GM10847 (cell line): ENCODE results near the gene VPS35L.

Experiments used
- POLR2A ChIP-seq: IDR thresholded peaks from 2 replicates; pipeline ENCODE4 v1.6.1; 2011; ENCODE audit not compliant: insufficient read length; ENCODE audit errors: extremely low read depth

The VPS35L gene

DNA sequence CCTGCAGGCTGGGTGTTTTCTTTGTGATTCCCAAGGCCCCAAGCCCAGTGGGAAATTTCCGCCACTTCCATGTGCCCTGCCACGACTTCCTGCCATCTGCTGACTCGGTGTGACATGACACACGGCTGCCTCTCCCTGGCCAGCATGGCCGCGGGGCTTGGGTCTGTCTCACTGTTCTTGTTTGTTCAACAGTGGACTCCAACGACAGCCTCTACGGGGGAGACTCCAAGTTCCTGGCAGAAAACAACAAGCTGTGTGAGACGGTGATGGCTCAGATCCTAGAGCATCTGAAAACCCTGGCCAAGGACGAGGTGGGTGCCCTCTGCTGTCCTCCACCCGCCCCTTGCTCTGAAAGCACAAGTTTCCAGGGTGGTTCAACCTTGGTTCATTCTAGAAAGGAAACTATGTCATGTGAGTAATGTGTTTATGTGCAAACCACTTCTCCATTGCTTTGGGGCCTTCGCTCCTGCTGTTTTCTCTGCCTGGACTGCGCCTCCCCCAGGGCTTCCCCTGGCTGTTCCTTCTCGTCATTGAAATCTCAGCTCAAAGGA, 135.7 kb downstream of the VPS35L start:
- TF ChIP-seq POLR2A = no peak

DNA sequence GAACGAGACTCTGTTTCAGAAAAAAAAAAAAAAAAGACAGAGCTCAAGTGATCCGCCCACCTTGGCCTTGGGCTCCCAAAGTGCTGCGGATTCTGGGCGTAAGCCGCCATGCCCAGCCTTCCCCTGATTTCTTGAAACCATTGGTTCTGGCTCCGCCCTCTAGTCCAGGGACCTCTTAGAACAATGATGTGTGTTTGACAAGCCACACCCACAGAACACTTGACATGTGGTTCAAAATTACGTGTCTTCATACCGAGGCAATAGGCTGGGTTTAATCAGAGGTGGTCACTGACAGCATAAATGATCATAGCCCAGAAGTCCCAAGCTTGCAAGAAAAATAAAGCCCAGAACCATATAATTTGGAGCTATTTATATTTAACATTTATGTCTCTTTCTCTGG, 139.5 kb downstream of the VPS35L start:
- TF ChIP-seq POLR2A = no peak

DNA sequence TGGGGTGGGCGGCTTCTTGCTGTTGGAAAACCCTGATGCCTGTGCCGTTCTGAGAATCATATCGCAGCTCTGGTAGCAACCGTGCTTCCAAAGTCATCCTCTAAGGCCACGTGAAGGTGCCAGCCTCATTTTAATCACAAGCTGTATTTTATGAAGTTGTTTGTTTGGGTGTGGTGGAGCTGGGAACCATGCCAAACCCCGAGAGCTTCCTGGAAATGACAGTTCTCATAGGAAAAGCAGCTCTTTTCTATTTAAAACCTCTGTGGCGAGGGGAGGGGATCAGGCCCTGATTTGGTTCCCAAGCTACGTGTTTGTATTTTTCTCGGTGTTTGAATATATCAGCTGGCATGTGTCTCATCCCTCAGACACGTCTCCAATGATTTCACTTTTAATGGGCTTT, 140.8 kb downstream of the VPS35L start:
- TF ChIP-seq POLR2A = no peak

DNA sequence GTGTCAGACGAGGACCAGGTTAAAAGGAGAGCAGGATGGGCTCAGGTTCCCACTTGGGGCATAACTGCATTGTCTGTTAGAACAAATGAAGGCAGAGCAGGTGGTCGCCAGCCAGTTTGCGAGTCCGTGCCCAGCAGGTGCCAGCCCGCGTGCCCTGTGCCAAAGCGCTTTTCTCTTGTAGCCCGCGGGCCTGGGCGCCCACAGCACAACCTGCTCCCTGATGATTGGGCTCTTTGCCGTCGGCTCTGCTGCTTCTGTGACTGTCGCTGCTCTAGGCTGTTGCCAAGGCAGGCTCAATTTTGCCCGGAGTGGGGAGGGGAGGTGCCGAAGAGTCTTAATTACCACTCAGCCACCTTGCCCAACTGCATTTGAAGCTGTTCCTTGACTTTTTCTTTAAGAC, 141.5 kb downstream of the VPS35L start:
- TF ChIP-seq POLR2A = no peak

DNA sequence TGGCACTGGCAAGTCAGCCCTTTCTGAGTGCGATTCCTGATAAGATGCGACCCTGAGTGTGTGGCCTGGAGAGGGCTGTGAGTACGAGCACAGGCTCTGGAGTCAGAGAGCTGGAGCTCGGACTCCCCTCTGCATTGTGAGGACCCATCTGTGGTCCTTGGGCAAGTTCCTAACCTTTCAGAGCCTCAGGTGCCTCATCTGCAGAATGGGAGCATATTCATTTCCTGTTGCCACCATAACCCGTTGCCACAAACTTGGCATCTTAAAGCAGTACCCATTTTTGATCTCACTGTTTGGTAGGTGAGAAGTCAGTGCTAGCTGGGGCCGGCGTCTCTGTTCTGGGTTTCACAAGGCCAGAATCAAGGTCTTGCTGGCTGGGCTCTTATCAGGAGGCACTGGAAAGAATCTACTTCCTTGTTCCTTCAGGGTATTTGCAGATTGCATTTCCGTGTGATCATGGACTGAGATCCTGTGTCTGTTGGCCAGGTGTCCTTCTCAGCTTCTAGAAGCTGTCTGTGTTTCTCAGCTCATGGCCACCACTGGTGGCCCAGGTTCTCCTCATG, 142.3 kb downstream of the VPS35L start:
- TF ChIP-seq POLR2A = no peak

DNA sequence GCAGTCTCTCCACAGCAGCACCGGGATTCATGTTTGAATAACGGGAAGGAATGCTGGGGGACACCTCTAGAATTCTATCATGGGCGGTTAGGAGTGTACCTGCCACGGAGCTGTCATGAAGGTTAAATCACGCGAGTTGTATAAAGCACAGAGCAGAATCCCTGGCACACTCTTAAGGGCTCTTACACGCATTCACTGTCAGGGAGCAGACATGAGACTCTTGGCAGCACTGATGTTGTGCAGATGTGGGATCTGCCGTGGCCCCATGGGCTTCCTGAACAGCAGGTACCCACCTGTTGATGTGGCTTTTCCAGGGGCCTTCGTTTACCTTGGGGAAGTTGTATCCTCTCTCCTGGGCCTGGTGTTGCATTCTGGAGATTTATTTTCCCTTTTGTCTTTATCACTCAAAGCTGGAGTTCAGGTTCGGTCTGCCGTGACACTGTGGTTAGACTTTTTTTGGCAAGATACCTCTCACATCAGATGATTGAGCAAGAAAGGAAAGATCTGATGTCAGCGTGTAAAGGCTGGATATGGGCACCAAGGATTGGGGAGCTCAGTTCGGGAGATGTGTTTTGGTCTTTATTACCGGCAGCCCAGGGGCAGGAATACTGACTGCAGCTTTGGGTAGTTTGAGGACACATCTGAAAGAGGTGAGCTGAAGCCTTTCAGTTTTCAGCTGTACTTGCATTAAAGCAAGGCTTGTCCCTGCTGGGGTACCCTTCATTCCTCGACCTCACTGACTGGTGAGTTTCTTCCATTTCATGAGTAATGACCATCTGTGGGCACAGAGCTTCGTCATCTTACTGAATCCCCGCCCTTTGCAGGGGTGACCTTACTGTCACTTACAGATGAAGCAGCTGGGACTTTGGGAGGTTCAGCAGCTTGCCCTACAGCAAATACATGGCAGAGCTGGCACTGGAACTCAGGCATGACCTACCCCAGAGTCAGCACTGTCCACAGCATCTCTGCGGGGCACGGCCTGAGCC, 143.3 kb downstream of the VPS35L start:
- no peak for TF ChIP-seq POLR2A

DNA sequence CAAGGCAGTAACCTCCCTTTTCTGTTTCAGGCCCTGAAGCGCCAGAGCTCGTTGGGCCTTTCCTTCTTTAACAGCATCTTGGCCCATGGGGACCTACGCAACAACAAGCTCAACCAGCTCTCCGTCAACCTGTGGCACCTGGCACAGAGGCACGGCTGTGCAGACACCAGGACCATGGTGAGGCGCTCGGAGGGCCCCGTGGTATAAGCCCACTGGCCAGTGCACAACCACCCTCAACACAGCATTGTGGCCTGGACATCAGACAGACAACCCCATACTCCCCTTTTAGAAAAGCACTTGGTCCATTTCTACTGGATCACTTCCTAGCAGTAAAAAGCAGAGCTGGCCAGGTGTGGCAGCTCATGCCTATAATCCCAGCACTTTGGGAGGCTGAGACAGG, 144.0 kb downstream of the VPS35L start:
- no peak for TF ChIP-seq POLR2A

DNA sequence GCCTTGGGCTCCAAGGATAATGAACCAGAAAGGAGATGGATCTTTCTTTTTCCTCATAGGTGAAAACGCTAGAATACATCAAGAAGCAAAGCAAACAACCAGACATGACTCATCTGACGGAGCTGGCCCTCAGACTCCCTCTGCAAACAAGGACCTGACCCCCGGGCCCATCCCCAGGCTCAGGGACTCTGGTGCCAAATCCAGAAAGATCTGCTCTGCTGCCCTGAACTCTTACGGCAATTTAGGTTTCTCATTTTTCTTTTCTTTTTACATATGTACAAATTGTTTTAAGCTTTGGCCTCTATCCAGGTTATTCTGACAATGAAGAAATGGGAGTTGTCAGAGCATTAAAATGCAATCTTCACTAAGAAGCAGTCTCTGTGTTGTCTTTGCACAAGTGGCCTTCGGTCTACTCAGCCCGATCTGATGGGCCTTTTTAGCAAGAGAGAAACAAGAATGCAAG, 144.8 kb downstream of the VPS35L start:
- TF ChIP-seq POLR2A = no peak

DNA sequence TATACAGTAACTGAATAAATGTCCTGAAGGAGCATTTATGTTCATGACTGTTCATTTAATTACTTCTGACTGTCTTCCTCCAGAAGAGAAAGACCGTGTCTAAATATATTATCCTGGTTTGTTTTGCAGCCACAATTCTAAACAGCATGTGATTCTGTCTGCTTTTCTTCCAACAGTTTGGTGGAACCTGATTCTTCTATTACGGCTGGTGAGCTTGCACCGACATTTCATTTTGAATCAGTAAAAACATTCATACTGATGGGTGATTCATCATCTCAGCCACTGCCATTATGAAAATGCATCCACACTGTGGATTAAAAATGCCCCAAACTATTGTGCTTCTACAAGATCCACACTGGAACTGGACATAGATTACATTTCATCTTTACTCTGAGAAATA, 145.6 kb downstream of the VPS35L start:
- TF ChIP-seq POLR2A = no peak

DNA sequence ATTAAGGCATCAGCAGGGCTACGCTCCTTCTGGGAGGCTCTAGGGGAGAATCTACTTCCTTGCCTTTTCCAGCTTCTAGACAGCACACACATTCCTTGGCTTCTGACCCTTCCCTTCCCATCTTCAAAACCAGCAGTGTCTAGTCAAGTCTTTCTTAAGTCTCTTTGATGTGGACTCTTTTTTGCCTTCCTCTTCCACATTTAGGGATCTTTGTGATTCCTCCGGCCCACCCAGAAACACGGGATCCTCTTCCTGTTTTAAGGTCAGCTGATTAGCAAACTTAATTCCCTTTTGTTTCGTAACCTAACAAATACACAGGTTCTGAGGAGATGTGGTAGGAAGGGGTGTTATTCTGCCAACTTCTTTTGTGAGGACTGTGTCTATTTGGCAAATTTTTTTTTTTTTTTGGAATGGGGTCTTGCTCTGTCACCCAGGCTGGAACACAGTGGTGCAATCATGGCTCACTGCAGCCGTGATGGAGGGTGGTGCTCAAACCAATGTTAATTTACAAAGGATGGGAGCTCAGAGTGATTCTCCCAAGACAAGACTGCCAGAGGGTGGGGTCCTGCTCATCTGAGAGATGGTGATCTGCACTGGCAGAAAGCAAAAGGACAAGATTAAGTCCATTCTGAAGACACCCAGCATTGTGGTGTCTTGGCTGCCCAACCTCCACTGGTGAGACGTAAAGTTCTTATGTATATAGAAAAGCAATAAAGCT, 147.8 kb downstream of the VPS35L start:
- TF ChIP-seq POLR2A = no peak

DNA sequence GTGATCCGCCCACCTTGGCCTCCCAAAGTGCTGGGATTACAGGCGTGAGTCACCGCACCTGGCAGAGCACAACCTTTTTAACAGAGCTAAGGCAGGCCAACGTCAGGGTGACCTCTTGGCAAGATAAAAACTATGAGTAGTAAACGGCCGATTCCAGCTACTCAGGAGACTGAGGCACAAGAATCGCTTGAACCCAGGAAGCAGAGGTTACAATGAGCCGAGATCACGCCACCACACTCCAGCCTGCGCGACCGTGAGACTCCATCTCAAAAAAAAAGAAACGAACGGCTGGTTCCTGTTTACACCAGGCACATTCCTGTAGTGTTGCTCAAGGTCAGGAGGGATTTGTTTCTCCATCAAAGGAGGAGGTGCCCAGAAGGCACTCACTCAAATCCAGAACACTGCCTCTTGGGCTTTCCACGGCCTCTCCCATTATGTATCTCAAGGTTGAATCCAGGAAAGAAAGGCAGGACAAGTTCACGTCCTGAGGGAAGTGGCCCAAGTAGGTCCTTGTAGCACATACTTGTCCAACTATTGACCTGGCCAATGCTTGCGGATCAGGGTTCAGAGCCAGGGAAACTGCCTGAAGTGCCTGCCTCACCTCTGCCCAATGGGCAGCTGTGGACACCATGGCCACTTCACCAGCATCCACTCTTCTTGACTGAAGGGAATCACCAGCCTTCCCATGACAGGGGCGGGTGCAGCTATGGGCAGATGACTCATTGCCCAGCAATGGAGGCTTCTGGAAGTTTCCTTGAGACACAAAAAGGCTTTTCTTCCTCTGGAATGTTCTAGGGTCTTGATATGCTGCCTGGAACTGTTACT, 149.0 kb downstream of the VPS35L start:
- no peak for TF ChIP-seq POLR2A

DNA sequence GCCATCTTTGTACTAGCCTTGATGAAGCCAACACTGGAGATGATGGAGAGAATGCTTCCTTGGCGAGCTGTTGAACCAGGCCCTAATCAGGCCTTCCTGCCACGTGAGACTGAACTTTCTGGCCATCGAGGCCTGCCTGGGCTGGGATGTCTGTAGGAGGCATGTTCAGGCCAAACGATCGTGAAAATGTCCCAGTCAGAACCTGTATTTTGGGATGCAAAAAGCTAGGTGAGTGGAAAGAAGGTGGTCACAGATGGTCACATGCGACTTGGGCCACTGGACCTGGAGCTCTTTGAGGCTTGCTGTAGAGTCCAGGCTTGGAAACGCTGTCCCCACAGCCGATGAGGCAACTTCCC, 149.6 kb downstream of the VPS35L start:
- TF ChIP-seq POLR2A = no peak

DNA sequence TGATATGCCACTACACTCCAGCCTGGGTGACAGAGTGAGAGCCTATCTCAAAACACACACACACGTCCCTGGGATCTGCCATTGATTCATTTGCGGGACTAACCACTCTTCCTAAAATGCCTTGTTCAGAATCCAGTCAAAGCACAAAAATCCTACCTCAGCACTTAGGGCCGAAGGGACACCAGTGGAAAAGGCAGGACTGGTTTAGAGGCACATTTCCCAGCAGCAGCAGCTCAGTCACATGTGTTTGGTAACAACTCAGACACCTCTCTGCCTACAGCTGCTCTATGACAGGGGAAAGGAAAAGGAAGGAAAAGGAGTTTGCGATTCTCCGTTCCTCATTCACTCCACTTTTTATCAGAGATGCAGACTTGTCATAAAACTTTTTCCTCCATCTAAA, 150.3 kb downstream of the VPS35L start:
- no peak for TF ChIP-seq POLR2A

DNA sequence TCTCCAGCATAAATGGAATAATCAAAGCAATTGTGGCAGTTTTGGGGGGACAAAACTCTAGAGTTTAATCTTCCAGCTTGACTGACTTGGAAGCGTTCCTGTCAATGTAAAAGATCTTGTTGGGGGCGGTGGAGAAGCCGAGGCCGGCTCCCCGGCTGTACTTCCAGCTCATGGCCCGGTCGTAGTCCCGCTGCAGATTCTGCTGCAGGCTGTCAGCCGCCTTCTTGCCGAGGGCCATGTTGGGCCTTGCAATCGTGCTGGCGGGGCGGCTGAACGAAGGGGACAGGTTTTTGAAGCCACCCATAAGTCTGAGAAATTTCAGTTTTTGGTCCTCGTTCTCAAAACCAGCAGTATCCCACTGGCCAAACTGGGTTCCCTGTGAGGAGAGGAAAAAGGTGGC, 151.3 kb downstream of the VPS35L start:
- TF ChIP-seq POLR2A = no peak
